Cardiac muscle cell (in vitro differentiated cells and primary cell): ENCODE results near the gene LGALSL. TPM values are rescaled to one million over a fixed set of nuclear protein-coding genes. Genes with fewer than 3 reads are reported as not detected.

Experiments
- DNase-seq, 2 donors: peaks; one replicate each; pipeline versions ENCODE4 v3.0.0 to v3.0.0-alpha.2; 2010 to 2017; ENCODE audit warnings: low read depth in 1 of 2, low spot score in 1 of 2
- H3K27ac ChIP-seq: fragments of 200-600 bp; sonication (generic); 2 replicates; pipeline ENCODE4 v1.5.1; 2016
- H3K27me3 ChIP-seq: fragments of 200-600 bp; sonication (generic); 2 replicates; pipeline ENCODE4 v1.6.0; 2016; ENCODE audit warnings: control low read depth
- H3K36me3 ChIP-seq: fragments of 200-600 bp; sonication (generic); 2 replicates; pipeline ENCODE4 v1.5.1; 2016; ENCODE audit warnings: control low read depth
- H3K4me1 ChIP-seq: fragments of 200-600 bp; sonication (generic); 2 replicates; pipeline ENCODE4 v1.8.1; 2017; ENCODE audit warnings: low read depth, mild to moderate bottlenecking, mixed run types
- H3K4me3 ChIP-seq: fragments of 200-600 bp; sonication (generic); 2 replicates; pipeline ENCODE4 v1.5.1; 2016; ENCODE audit warnings: mild to moderate bottlenecking
- H3K9me3 ChIP-seq: fragments of 200-600 bp; sonication (generic); 2 replicates; pipeline ENCODE4 v1.5.1; 2017; ENCODE audit warnings: low read depth, mild to moderate bottlenecking, control low read depth
- polyA plus RNA-seq: library from polyadenylated mRNA; unstranded; fragments of >200 nt; fragmentation: Nextera tagmentation; extraction: Ambion mirVana; gene quantifications from 2 replicates; pipeline ENCODE4 v1.2.1, GENCODE V29; 2016
- total RNA-seq: library from RNA; depleted of rRNA; stranded (reverse); fragments of >200 nt; gene quantifications from 2 replicates; pipeline ENCODE4 v1.2.3, GENCODE V29; 2016
- TF ChIP-seq, protein P1 (sequence below): IDR thresholded peaks from 2 replicates; pipeline ENCODE4 v1.5.1; 2012; ENCODE audit warnings: low read depth, mild to moderate bottlenecking, low read length

The LGALSL gene
- total and polyA plus RNA-seq, 2 experiments from 2014 or later = 12.4 to 15.8 TPM

- Histone ChIP-seq H3K9me3 (no peaks in the 10 kb centered on the region), H3K27me3 (peaks cover 20% of the 10 kb centered on the region), H3K36me3 (no peaks in the 10 kb centered on the region), H3K4me1 (no peaks in the 10 kb centered on the region), H3K4me3 (no peak overlapping the region), H3K27ac (no peak overlapping the region)
- TF ChIP-seq, protein P1, sequence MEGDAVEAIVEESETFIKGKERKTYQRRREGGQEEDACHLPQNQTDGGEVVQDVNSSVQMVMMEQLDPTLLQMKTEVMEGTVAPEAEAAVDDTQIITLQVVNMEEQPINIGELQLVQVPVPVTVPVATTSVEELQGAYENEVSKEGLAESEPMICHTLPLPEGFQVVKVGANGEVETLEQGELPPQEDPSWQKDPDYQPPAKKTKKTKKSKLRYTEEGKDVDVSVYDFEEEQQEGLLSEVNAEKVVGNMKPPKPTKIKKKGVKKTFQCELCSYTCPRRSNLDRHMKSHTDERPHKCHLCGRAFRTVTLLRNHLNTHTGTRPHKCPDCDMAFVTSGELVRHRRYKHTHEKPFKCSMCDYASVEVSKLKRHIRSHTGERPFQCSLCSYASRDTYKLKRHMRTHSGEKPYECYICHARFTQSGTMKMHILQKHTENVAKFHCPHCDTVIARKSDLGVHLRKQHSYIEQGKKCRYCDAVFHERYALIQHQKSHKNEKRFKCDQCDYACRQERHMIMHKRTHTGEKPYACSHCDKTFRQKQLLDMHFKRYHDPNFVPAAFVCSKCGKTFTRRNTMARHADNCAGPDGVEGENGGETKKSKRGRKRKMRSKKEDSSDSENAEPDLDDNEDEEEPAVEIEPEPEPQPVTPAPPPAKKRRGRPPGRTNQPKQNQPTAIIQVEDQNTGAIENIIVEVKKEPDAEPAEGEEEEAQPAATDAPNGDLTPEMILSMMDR = no peak
- DNase-seq = no peak
Measured at GRCh38 chr2:64420677-64421076, 33.3 kb upstream of the LGALSL start.

GRCh38 chr2:64421201-64421600, 32.8 kb upstream of the LGALSL start:
- DNase-seq = no peak
- Histone ChIP-seq H3K4me1 (no peaks in the 10 kb centered on the region), H3K4me3 (no peak overlapping the region), H3K36me3 (no peaks in the 10 kb centered on the region), H3K27me3 (peaks cover 20% of the 10 kb centered on the region), H3K27ac (no peak overlapping the region), H3K9me3 (no peaks in the 10 kb centered on the region)
- TF ChIP-seq, protein P1 = no peak

DNA sequence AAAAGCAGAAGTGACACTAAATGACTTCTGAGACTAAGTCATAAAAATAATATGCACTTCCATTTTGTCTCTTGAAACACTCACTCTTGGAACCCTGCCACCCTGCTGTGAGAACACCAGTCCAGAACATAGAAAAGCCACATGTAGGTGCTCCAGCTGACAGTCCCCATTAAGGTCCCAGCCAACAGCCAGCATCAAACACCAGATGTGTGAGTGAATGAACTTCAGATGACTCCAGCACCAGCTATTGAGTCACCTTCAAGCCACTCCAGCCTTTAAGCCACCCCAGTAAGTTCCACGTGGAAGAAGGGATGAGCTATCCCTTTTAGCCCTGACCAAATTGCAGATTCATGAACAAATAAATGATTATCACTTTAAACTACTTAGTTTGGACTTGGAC, 31.5 kb upstream of the LGALSL start:
- Histone ChIP-seq H3K36me3 (no peaks in the 10 kb centered on the region), H3K9me3 (no peaks in the 10 kb centered on the region), H3K27ac (no peak overlapping the region), H3K4me3 (no peak overlapping the region), H3K4me1 (no peaks in the 10 kb centered on the region), H3K27me3 (peaks cover 16% of the 10 kb centered on the region)
- TF ChIP-seq, protein P1 = no peak
- no peak for DNase-seq

DNA sequence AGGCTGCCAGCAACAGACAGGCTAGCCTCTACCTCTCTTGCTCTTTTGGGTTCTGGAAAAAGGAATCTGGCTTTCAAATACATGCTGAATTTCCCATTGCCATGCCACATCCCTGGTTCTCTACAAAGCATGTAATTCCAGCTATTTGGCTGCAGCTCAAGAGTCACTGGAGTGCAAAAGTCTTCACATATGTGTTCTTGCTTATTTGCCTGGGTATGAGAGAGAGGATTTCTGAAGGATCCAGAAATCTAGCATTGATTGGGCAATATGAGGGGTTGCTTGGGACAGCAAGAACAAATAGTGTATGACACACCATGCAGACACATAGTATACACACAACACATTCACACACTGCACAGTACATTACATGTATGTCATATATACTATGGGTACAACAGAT, 30.7 kb upstream of the LGALSL start:
- DNase-seq = no peak
- Histone ChIP-seq H3K9me3 (no peaks in the 10 kb centered on the region), H3K4me1 (no peaks in the 10 kb centered on the region), H3K4me3 (no peak overlapping the region), H3K27ac (no peak overlapping the region), H3K36me3 (no peaks in the 10 kb centered on the region), H3K27me3 (peaks cover 16% of the 10 kb centered on the region)
- TF ChIP-seq, protein P1 = no peak

- Histone ChIP-seq H3K4me1 (no peaks in the 10 kb centered on the region), H3K36me3 (no peaks in the 10 kb centered on the region), H3K9me3 (no peaks in the 10 kb centered on the region), H3K27me3 (peaks cover 16% of the 10 kb centered on the region), H3K27ac (no peak overlapping the region), H3K4me3 (no peak overlapping the region)
- no peak for DNase-seq
- TF ChIP-seq, protein P1 = no peak
Measured at GRCh38 chr2:64424416-64424987, 29.5 kb upstream of the LGALSL start.
